Muscle of arm (tissue), 14 donors: ENCODE results near the gene KIF15. TPM values are rescaled to one million over a fixed set of nuclear protein-coding genes. Genes with fewer than 3 reads are reported as not detected.
A peak's percentile ranks its signal among the peaks of the same experiment; 100 is the strongest.
"Not testable (repeated sequence)": the region's sequence is repeated elsewhere in the genome, so short reads cannot be mapped to it uniquely, and the experiment has no call there.

Source experiments
- DNase-seq: peaks from one replicate; pipeline ENCODE4 v3.0.0-alpha.2; 2013
- long read RNA-seq, 11 donors: transcript quantifications; one replicate each; lab custom pipeline, GENCODE V29; 2026
- polyA plus RNA-seq, 12 donors: library from polyadenylated mRNA; unstranded; fragments of 120-200 nt; gene quantifications; one replicate each; pipeline ENCODE4 v1.2.1, GENCODE V29; 2013; ENCODE audit not compliant: insufficient read length in 12 of 12

The KIF15 gene
- polyA plus RNA-seq = 10 to 100 TPM in 8 of 12 donors, 1 to 10 TPM in 3, not detected in 1; 7.1 to 20.0 (median 13.1) TPM
- long read RNA-seq, donor 1, partial matches to known transcripts = 6 of 6 reads
- long read RNA-seq, donor 1, other reads (novel, unspliced or antisense) = 0 of 6 reads
- long read RNA-seq, donor 2, full-length matches to known transcripts = 1 of 7 reads
- long read RNA-seq, donor 2, partial matches to known transcripts = 6 of 7 reads
- long read RNA-seq, donor 2, other reads (novel, unspliced or antisense) = 0 of 7 reads
- long read RNA-seq, donor 3, partial matches to known transcripts = 5 of 6 reads
- long read RNA-seq, donor 3, other reads (novel, unspliced or antisense) = 0 of 6 reads
- long read RNA-seq, donor 4, partial matches to known transcripts = 11 of 11 reads
- long read RNA-seq, donor 4, other reads (novel, unspliced or antisense) = 0 of 11 reads
- long read RNA-seq, donor 5, full-length matches to known transcripts = 1 of 1 reads
- long read RNA-seq, donor 5, partial matches to known transcripts = 0 of 1 reads
- long read RNA-seq, donor 5, other reads (novel, unspliced or antisense) = 0 of 1 reads
- long read RNA-seq, donor 6 = 0 reads
- long read RNA-seq, donor 7 = 0 reads
- long read RNA-seq, donor 8 = 0 reads
- long read RNA-seq, donor 9 = 0 reads
- long read RNA-seq, donor 10 = 0 reads
- long read RNA-seq, donor 11, partial matches to known transcripts = 6 of 6 reads
- long read RNA-seq, donor 11, other reads (novel, unspliced or antisense) = 0 of 6 reads

- DNase-seq = peak; percentile 98
Observed at GRCh38 chr3:44761424-44762169, at the start of gene KIF15, which contains the start of gene KIAA1143. Gene KIF15, plus strand, starts transcription at chr3:44761794. Its CDS starts 72 bp downstream, at chr3:44761866. Gene KIAA1143, minus strand, starts transcription at chr3:44761619. Its CDS starts 17 bp downstream, at chr3:44761602.

- DNase-seq = peak; percentile 93
Observed at GRCh38 chr3:44712455-44713075, 49.0 kb upstream of the KIF15 start, which contains the start of gene ZNF502. Gene ZNF502, plus strand, starts transcription at chr3:44712660. Its CDS starts 7,602 bp downstream, at chr3:44720262.

- DNase-seq = no peak
Observed at GRCh38 chr3:44721231-44722102, 40.1 kb upstream of the KIF15 start.

GRCh38 chr3:44722103-44722401 is 39.5 kb upstream of the KIF15 start:
- no peak for DNase-seq

GRCh38 chr3:44729384-44729910 is 32.1 kb upstream of the KIF15 start, which contains the start of gene ZNF501:
Gene ZNF501, plus strand, starts transcription at chr3:44729635. Its CDS starts 4,787 bp downstream, at chr3:44734422.
- peak; percentile 93 for DNase-seq

GRCh38 chr3:44734646-44735168 is 26.9 kb upstream of the KIF15 start:
- DNase-seq = no peak

- DNase-seq = no peak
Observed at GRCh38 chr3:44761101-44761423, 532 bp upstream of the KIF15 start.

- no peak for DNase-seq
Observed at GRCh38 chr3:44762170-44762677, 630 bp downstream of the KIF15 start.

GRCh38 chr3:44762690-44763089 is 1.1 kb downstream of the KIF15 start:
- DNase-seq = no peak

GRCh38 chr3:44764248-44764647 is 2.7 kb downstream of the KIF15 start:
- no peak for DNase-seq

- no peak for DNase-seq
Observed at GRCh38 chr3:44771424-44772098, 10.0 kb downstream of the KIF15 start.

- no peak for DNase-seq
Observed at GRCh38 chr3:44772099-44772442, 10.5 kb downstream of the KIF15 start.

- no peak for DNase-seq
Observed at GRCh38 chr3:44782891-44783290, 21.3 kb downstream of the KIF15 start.

- no peak for DNase-seq
Observed at GRCh38 chr3:44795197-44795596, 33.6 kb downstream of the KIF15 start.

- no peak for DNase-seq
Observed at GRCh38 chr3:44802011-44802410, 40.4 kb downstream of the KIF15 start.

- no peak for DNase-seq
Observed at GRCh38 chr3:44803298-44803697, 41.7 kb downstream of the KIF15 start.

GRCh38 chr3:44805960-44806359 is 44.4 kb downstream of the KIF15 start:
- no peak for DNase-seq

- DNase-seq = no peak
Observed at GRCh38 chr3:44814751-44815150, 53.2 kb downstream of the KIF15 start.

GRCh38 chr3:44816334-44816733 is 54.7 kb downstream of the KIF15 start:
- not testable (repeated sequence) for DNase-seq
